GM19238 (cell line): ENCODE results near the gene USH1C.

Experiments used
- DNase-seq: peaks from one replicate; pipeline ENCODE4 v3.0.0; 2011; ENCODE audit warnings: low spot score; ENCODE audit not compliant: insufficient read length

Gene USH1C

DNA sequence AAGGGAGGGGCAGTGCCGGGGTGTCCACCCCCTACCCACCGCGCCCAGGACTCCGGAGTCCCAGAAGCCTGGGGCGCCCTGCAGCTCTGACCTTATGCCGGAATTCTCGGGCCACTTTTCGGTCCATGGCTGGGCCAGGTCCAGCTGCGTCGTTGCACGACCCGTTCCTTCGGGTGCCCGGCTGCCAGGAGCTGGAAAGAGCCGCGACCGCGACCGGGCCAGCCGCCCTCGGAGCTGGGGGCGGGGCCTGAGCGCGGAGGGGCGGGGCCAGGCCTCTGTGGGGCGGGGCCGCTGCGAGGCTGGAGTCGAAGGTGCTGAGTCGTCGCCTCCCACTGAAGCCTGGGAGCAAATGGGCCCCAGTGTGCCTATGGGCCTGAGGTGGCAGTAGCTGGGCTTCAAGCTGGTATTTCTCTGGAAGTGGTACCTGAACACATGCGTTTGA lies at the start of gene USH1C:
Gene USH1C, minus strand, starts transcription at position 236 of the 442 bp plus-strand sequence. Its CDS starts 109 bp downstream, at position 127.
- no peak for DNase-seq

DNA sequence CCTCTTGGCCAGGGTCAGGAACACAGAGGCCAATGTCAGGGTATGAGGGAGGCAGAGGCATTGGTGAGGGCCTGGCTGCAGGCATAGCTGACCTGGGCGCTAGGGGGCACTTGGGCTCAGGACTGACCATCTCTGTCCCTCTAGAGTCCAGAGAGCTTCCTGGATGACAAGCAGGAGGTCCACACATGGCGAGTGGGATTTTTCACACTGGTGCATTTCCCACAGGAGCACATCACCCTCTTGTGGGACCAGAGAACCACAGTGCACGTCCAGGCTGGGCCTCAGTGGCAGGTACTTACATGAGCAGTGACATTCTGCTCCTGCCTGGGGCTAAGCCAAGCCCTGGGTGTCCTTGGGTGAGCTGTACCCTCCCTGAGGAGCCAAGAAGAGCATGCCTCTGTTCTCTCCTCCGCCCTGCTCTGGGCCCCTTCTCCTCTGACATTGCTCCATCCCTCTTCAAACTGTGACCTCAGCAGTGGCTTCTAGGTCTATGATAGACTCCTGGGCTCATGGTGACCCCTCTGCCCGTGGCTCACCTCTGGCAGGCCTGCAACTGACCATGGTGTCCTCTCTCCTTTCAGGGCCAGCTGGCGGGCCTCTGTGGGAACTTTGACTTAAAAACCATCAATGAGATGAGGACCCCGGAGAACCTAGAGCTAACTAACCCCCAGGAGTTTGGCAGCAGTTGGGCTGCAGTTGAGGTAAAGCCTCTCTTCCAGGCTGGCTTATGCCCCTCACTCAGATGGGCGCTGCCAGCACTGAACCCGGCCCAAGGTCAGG lies 49.4 kb upstream of the USH1C start:
- DNase-seq, result no peak

DNA sequence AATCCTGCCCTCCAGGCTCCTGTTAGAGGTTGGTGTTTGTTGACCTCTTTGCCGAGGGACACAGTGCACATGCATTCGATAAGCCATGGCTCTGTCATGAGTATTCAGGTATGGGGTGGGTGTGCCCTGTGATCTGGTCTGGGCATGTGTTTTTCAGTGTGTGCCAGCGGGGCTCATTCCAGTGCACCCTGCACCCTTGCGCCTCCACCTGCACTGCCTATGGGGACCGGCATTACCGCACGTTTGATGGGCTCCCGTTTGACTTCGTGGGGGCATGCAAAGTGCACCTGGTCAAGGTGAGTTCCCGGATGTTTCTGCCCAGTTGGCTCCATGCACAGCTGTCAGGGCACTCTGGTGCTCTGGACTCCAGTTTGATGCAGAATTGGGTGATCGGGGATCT lies 47.1 kb upstream of the USH1C start:
- no peak for DNase-seq

DNA sequence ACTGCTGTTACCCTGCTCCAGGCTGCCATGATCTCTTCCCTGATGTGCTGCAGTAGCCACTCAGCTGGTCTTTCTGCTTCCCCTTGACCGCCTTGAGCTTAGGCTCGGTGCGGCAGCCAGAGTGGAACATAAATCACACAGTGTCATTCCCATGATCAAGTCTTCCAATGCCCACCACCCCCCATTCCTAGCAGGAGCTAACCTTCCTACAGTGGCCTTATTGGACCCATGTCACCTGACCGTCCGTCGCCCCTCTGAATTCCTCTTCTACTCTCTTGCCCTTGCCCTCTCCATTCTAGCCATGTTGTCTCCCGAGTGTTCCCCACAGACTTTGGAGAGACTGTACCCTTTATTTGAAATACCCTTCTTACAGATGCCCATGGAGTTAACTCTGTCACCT lies 46.2 kb upstream of the USH1C start:
- DNase-seq, result no peak

DNA sequence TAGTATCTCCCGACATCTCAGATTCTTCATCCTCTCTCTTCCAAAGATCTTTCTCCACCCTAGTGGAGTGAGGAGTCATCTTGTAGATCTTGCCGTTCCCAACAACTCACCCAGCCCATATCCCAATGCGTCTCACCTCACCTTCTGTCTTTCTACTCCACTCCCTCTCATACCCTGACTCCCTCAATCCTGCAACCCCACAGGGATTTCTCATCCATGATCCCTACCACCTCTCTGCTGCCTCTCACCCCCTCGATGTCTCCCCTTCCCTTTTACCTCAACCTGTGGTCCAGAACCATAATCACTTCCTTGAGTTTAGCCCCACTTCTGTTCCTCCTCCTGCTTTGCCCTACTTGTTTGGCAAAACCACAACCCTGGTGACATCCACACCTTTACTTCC lies 44.5 kb upstream of the USH1C start:
- DNase-seq, result no peak

DNA sequence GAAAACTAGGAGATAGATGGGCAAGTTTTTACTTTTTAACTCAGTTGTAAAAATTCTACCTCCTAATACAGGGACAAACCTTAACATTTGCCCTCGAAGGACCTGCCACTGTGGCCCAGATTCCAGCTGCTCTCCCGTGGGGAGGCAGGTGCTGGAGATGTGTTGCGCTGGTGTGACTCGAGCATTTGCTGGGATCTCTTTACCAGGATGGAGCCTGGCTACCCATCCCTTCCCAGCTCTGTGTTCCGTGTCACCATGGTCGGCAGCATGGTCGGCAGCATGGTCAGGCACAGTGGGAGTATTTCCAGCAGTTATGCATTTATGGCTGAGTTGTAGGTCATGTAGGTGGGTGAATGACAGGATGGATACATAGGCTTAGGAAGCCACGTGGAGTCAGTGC lies 44.0 kb upstream of the USH1C start:
- DNase-seq, result no peak

DNA sequence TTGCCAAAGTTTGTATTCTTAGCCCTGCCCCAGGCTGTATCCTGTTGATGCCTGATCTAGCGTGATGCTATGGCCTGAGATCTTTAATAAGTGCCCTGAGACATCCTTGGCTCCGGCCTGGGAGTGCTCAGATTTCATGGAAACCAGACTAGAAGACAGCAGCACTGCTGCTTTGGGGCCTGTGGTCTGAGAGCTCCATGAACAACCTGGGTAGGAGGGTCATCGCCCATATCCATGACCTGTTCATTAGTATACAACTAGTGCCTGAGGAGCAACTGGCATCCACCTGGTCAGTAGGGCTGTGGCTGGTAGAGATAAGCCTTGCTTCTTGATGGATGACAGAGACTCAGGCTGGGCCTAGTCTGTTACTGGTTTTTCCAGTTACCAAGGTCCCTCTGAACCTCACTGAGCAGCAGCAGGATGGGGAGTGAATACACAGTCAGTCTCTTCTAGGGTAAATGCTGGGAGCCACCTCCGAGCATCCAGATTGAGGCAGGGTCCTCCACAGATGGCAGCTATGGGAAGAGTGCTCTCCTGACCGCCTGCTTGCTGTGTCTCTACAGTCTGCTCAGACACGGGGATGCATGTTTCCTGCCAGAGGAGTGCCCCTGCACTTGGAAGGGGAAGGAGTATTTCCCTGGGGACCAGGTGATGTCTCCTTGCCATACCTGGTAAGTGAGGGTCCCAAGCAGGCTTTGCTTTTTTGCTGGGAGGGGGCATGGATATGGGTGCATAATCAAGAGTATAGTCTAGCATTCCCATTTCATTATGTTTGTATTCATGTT lies 41.9 kb upstream of the USH1C start:
- DNase-seq, result no peak

DNA sequence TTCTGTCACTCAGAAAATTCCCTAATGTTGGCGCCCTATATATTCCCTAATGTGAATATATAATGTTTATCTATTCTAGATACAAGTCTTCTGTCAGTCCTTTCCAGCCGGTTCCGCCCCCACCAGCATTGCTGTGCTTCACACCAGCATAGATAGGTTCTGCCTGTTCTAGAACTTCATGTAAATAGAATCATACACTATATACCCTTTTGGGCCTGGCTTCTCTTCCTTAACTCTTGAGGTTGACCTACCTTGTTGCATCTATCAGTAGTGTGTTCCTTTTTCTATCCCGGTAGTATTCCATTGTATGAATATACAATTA lies 37.5 kb upstream of the USH1C start:
- DNase-seq, result no peak

DNA sequence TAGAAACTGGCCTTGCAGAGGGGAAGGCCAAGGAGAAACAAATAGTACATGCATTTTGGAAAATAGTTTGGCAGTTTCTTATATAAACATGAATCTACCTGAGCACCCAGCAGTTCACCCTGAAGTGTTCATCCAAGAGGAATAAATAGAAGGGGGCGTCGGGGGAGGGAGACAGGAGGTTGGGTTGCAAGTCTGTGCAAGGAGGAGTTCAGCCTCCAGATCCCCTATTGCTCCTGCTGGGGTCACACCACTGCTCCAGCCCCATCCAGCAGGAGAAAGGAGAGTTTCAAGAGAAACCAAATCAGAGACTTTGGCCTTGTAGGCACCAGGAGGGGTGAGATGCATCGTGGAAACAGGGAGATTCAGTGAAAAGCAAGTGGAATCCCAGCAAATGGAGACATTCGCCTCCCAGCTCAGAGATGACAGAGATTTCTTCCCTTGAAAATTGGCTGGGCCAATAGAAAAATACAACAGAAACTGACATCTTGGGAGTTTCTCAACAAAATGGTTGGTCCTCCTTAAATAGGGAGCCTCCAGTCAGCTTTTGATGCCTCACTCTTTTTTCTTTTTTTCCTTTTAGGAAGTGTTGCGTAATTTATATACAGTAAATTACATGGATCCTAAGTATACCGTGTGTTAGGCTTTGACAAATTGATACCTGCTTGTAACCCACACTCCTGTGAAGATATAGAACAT lies 37.0 kb upstream of the USH1C start:
- no peak for DNase-seq

DNA sequence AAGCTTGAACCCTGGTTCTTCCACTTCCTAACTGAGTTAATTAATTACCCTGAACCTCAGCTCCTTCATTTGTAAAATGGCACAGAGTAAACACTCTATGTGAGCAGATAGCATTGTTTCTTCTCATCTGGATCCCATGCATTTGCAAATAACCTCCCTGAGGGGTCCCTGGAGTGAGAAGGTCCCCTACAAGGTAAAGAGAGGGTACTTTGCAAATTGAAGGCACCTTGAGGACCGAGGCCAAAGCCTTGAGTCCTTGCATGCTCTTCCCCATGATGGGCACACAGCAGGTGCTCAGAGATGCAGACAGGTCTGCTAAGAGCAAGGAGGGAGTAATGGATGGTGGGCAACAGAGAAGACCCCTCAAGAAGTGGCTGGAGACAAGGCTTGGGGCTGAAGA lies 36.1 kb upstream of the USH1C start:
- DNase-seq, result no peak

DNA sequence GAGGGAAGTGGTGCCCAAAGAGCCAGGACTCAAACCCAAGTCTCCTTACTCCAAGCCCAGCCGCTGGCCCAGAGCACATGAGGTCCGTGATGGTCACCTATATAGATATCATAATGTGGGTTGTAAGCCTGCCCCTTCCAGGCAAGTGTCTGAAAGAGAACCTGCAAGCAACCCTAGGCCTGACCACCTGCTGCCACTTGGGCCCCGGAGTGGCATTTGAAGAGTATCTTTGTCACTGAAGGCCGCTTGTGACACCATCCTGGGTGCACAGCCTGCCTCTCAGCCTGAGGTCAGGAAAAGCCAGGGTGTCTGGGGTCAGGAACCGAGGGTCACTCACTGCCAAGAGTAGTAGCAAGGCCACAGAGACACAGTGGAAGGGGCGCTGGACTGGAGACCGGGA lies 35.2 kb upstream of the USH1C start:
- no peak for DNase-seq

DNA sequence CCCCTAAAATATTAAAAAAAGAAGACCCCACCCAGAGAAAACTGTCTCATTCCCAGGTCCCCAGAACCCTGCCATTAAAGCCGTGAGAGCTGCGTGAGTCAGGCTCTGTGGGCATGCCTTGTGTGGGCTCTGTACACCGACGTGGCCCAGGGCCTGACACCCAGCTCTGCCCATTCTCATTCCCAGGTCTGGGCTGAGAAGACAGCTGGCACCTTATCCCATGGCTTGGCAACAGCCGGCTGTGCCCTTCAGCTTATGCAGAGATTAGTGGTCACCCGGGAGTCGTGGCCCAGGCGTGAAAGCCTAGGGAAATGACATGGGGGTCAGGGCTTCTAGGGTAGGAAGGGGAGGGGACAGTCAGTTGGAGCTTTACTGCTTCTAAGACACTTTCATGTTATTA lies 34.7 kb upstream of the USH1C start:
- DNase-seq, result no peak

DNA sequence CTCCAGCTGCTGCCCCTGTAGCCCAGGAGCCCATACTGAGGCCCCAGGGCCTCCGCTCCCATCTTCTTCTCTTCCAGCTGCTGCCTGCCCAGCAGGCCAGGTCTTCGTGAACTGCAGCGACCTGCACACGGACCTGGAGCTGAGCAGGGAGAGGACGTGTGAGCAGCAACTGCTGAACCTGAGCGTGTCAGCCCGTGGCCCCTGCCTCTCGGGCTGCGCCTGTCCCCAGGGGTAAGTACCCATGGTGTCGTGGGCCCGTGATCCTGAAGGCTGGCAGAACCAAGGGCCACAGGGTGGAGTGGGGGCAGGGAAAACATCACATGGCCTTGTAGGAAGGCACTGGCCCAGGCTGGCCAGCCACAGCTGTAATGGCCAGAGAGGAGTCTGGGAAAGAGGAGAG lies 34.1 kb upstream of the USH1C start:
- no peak for DNase-seq

DNA sequence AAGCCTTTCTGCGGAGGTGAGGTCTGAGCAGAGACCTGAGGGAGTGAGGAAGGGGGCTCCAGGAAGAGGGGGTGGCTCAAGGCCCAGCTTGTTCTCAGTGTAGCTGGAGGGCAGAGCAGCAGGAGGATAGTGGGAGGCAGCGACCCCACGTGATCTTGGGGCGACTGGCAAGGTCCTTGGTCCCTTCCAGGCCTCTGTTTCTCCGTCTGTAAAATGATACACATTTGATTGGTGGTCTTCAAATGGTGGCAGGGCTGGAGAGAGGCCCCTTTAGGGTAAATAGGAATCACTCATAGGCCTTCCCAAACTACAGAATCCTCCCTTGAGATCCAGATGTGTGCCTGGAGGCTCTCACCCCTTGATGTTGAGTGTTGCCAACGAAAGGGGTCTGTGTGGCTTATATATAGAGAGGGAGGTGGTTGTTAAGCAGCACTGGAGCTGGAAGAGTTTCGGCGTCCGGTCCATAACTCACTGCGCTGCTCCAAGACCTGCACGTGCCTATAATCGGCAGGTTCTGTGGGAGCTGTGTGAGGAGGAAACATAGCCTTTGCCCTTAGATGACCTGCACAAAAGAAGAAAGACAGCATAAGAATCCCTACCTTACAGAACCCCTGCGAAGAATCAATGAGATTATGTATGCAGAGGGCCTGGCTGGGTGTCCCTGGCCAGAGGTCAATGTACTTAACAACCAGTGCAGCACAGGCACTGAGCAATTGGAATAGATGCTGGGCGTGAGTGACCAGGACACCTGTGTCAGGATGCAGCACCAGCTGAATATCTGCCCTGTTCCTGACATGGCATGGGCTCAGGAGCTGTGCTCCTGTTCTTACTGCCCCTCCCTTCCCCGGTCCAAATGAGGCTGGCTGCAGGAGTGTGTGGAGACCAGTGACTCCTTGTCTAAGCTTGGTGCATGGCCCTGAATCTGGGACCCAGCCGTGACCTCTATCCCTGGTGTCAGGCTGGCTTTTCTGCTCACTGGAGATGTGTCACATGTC lies 31.5 kb upstream of the USH1C start:
- no peak for DNase-seq

DNA sequence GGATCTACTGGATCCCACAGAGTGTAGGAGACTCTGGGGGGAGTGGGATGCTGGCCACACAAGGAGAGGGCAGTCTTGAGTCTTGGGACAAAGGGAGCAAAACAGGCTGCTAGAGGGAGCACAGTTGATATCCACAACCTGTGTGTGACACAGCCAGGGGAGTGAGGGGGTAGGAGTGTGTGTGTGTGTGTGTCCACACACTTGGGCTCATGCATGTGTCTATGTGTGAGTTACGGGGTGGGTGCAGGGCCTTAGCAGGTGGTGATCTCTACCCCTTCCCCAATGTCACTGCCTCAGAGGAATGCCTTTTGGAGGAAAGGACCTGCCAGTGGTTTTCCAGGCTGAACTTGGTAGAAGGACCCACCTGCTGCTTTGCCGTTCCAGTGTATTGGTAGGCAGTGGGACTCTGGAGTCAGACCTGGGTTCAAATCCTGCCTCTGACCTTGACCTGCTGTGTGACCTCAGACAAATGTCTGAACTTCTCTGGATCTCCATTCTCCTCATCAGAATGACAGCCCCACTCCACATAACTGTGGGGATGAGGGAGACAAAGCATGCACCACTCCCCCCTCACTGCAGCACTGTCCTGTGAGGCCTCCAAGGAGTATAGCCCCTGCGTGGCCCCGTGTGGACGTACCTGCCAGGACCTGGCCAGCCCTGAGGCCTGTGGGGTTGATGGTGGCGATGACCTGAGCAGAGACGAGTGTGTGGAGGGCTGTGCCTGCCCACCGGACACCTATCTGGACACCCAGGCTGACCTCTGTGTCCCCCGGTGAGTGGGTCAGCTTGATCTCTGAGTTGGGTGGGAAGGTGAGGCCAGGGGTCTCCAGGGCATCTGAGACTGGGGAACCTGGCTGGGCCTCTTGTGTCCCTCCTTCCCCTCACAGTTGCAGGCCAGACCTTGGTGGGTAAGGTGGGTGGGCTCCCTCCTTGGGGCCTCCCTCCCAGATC lies 30.2 kb upstream of the USH1C start:
- DNase-seq, result no peak

DNA sequence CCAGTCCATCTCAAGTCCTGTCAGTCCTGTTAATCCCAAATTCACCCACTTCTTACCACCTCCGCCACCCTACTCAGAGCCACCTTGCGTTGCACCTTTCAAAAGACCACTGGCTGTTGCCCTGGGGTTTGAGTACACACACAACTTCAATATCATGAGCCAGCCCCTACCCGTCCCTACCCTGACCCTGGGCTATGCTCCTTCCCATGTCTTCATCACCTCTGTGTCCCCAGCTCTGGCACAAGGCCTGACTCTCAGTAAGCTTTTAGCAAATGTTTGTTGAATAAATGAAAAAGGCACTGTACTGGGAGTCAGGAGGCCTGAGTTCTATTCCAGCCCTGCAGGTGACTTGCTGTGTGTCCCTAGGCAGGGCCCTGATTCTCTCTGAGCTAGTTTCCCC lies 29.3 kb upstream of the USH1C start:
- no peak for DNase-seq

DNA sequence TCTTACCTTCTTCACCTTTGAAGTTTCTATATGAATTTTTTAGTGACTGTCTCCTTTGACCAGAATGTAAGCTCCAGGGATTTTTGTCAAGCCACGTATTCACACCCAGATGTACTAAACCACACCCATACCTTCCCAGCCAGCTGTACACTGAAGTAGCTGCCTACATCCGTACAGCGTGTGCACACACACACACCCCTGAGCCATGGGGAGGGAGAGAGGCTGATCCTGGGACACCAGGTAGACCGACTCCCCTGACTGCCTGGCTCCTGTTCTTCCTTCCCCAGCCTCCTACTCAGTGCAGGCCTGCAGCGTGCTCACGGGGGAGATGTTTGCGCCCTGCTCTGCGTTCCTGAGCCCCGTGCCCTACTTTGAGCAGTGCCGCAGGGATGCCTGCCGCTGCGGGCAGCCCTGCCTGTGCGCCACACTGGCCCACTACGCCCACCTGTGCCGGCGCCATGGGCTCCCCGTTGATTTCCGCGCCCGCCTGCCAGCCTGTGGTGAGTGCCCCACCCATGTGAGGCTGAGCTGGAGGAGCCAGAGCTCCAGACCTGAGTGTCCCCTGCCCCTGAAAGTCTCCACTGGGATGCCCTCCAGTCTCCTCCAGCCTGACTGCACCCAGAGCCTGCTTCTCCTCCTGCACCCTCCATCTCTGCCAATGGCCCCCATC lies 28.7 kb upstream of the USH1C start:
- no peak for DNase-seq

DNA sequence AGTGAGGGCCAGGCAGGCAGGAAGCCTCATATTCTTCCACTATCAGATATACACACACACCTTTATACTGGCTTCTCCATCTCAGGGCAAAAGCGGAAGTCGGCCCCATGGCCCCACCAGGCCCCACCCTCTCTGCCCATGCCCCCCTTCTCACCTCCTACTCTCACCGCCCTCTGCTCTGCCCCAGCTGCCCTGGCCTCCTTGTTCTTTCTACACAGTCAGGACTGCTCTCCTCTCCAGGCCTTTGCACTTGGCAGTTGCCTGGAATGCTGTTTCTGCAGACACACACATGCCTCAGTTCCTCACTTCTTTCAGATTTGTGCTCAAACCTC lies 28.1 kb upstream of the USH1C start:
- DNase-seq, result no peak
